ENCODE results near the gene PRND.
"Not testable (repeated sequence)": the region's sequence is repeated elsewhere in the genome, so short reads cannot be mapped to it uniquely, and the experiment has no call there.

PRND gene

DNA sequence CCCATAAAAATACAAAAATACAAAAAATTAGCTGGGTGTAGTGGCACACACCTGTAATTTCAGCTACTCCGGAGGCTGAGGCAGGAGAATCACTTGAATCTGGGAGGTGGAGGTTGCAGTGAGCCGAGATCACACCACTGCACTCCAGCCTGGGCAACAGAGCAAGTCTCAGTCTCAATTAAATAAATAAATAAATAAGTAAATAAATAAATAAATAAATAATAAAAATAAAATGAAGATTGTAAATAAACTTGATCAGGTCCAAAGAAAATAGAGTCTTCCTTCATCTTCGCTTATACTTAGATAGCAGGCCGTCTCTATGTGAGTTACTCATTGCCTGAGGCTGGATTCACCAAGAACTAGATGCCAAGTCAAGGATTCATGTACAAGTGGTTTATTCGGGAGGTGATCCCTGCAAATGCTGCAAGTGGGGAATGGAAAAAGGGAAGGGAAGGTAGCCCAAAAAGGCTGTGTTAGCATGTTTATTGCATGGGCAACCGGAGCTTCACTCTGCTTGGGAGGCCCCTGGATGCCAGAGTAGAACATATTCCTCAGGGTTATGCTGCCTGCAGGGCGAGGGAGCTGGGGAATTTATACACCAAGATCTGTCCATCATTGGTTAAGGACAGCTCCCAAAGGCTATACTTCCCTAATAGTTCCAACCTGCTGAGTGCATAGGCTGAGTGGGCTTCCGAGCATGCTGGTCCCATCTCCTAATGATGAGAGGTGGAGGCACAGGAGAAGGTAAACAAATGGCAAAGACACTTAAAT is 16.3 kb downstream of the PRND start:
- no peak for DNase-seq (ENCODE audit: low read depth)

DNA sequence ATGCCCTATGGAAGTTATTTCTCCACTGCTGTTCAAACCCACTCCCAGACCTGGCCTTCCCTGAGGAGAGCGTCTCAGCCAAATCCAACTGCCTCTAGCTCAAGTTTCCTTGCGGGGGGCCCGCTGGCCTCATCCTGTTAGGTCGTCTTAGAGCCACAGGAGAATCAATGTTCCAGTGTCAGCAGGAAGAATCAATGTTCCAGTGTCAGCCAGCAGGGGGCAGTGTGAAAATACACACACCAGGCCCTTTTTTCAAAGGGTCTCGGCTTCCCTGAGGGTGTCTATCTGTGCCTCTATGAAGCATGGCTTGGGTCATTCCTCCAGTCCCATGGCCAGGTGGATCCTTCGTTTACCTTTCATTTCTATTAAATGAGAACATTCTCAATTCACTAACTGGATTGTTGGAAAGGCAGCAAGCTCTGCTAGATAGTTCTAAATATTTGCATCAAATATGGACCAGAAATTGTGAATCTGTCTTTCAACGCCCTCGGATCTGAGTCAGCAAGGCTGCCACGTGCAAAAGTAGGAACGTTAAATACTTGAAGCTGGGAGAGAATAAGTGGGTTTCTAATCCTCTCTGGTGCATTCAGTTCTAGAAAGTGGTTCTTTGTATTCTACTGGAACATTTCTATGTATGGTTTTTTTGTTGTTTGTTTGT is 19.2 kb downstream of the PRND start:
- peak; percentile 35 for DNase-seq (ENCODE audit: low read depth)

DNA sequence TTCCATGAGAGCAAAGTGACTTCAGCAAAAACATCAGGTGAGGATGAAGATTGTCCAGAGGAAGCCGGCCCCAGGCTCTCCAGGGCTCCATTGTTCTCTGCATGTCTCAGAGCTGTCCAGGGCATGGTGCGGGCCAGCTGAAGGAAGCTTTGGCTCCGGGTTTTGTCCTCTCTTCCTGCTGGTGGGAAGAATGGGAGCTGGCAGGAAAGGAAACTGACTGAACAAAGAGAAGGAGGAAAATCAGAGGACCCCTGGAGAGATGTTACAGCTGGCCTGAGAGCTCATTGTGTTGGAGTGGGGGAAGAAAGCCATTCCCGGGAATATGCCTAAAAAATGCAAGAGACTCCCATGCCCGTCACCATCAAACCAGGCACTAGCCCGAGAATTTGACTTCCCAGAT is 27.1 kb downstream of the PRND start:
- DNase-seq (ENCODE audit: low read depth): no peak

DNA sequence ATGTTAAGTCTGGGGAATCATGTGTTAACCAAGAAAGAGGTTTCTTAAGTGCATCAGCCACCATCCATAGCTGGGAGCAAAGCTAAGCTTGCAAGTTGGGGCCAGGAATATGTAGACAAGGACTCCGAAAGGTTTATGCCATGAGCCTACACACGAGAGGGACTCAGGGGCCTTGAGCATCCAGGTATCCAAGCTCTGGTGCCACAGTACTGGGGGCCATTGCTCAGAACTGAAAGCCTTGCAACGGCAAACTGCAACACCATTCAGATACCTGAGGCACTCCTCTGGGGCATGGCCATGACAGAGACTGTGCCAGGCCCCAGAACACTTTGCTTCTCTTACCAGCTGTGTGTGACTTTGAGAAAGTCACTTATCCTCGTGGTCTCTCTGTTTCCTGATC is 27.6 kb downstream of the PRND start:
- no peak for DNase-seq (ENCODE audit: low read depth)

DNA sequence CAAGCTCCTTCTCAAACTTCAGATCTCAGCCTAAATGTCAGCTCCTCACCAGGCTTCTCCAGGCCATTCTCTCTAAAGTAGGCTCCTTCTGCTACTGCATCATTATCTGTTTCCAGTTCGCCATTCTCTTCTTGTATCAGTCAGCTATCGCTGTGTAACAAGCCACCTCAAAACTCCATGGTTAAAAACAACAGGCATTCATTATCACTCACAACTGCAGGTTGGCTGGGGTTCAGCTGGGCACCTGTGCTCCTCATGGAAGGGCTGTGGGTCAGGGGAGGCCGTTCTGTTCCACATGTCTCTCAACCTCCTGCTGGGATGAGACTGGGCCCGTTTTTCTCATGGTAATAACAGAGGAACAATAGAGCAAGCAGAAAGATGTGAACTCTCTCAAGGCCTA is 28.7 kb downstream of the PRND start:
- no peak for DNase-seq (ENCODE audit: low read depth)

DNA sequence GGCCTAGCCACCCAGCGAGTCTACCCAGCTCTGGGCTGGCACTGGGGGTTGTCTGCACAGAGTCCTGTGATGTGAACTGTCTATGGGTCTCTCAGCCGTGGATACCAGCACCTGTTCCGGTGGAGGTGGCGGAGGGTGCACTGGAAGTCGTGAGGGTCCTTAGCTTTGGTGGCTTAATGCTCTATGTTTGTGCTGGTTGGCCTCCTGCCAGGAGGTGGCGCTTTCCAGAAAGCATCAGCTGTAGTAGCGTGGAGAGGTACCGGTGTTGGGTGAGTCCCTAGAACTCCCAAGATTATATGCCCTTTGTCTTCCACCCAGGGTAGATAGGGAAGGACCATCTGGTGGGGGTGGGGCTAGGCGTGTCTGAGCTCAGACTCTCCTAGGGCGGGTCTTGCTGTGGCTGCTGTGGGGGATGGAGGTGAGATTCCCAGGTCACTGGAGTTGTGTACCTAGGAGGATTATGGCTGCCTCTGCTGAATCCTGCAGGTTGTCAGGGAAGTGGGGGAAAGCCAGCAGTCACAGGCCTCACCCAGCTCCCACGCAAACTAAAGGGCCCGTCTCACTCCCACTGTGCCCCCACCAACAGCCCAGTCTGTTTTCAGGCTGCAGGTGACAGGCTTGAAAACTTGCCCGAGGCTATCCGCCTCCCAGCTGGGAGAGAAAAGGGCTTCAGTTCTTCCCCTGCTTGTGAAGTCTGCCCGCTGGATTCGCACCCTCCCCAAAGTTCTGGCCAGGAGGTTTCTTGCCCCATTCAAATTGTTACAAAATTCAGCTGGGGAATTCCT is 37.6 kb downstream of the PRND start:
- DNase-seq (ENCODE audit: low read depth): not testable (repeated sequence)

DNA sequence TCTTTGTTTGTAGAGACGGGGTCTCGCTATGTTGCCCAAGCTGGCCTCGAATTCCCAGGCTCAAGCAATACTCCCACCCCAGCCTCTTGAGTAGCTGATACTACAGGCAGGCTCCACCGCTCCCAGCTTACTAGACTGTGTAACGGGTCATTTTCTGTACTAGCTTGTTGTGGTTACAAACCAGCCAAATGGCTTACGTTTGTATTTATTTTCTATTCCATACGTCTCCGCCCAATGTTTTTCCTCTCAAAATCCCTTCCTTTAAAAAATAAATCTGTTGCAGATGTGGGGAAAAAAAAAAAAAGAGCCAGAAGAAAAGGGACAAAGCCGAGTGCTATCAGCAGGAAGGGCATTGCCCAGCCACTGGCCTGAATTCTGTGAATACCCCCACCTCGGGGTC is 41.6 kb downstream of the PRND start:
- DNase-seq (ENCODE audit: low read depth): no peak

DNA sequence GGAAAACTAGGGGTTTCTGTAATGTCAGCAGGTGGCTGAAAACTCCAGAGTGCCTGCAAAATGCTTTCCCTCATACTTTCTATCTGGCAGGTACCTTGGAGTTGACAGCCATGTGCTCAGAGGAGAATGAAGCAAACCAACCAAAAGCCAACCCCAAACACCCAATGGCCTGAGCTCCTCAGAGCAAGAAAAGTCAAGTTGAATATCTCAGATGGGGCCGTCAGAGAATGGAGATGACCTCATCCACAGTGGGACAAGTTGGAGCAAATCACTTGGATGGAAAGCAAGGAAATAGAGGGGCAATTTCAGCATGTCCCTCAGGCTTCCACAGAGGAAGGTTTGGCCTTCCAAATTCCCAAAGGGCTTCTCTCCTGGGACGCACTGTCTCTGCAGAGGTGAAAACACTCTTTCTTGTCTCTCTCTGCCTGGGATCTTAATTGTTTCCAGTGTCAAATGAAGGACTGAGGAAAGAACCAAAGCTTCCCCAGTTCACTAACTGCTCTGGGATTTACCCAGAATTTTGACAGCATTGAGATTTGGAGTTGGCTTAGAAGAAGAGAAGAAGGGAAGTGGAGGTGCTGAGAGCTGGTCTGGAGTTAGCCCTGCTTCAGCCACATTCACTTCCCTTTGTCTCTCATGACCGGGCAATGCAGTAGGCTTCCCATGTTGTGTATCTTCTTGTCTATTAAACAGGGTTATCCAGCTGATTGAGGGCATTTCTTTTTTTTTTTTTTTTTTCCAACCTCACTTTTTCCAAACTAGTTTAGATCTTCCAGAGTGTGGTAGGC is 42.2 kb downstream of the PRND start:
- DNase-seq (ENCODE audit: low read depth): no peak

DNA sequence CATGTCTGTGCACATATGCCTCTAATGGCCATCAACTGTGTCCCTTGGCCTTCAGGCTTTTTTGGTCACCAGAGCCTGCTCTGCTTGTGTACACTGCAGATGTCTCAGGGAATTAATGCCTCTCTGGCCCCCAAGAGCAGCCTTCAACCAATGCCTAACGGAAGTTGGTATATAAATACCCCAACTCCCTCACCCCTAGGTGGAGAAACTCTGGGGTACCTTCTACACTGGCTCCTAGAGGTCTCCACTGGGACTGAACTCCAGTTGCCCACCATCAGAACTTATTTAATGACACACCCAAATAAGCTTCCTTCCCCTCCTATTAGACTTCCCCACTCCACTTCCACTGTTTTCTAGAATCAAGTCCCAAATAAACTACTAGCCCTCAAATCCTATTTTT is 43.1 kb downstream of the PRND start:
- no peak for DNase-seq (ENCODE audit: low read depth)

DNA sequence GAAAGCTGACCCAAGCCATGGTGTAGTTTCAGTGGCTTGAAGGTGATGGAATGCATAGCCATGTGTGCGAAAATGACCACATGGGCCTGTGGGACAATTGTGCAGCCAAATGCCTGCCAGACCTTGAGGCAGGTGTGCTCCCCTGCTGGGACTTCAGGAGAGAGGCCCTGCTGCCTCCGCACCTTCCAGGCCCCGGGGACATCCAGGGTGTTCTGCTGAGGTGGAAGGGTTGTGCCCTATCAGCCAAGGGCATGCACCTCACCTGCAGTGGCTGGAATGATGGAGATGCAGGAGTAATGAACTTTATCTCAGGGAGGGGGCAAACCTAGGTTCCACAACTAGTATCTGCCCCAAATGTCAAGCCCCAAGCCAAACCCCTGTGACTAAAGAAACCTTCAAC is 44.0 kb downstream of the PRND start:
- no peak for DNase-seq (ENCODE audit: low read depth)

DNA sequence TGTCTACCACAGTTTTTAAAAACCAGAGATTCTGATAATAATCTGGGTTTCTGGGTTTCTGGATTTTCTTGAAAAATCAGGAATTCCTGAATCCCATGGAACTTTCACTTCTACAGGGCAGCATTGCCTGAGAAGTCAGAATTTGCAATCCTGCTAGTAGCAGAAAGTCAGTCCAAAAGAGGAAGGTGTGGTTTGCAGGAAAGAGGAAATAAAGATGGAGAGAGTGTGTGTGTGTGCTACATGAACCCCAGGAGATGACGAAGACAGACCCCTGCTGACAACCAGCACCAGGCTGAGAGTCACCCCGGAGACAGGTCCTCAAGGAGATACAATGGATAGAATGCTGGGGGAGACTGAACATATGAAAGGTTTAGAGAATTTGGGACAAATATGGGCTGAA is 44.9 kb downstream of the PRND start:
- DNase-seq (ENCODE audit: low read depth): no peak

DNA sequence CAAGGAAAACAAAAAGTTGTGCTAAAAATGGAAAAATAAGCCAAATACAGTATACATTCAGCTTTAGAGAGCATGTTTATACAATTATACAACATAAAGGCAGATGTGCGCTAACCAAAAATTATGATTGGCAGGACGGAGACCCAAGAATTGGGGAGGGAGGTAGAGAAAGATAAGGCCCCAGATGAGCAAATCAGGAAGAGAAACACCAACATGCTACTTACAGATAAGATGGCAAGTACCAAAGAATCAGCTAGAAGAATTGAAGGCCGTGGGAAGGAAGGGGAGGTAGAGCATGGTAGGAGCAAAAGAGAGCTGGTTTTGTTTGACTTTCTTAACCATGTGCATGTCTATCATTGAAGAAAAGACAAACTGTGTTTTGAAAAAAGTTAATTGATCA is 45.4 kb downstream of the PRND start:
- DNase-seq (ENCODE audit: low read depth): no peak

DNA sequence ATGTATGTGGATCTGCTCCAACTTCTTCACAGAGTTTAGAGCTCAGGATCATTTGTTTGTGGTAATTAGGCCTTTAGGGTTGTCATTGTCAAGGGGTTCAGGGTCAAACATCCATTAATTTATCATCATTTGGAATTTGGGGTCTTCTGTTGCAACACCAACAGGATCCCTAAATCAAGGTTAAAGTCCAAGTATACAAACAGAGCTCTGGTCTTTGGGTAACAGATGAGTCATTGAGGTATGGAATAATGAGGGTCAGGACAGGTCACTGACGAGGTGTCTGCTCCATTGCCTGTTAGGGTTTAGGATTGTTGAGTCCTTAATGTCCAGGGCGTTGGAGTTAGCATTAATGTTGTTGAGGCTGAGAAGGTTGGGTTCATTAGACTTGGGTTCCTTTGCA is 47.6 kb downstream of the PRND start:
- no peak for DNase-seq (ENCODE audit: low read depth)

DNA sequence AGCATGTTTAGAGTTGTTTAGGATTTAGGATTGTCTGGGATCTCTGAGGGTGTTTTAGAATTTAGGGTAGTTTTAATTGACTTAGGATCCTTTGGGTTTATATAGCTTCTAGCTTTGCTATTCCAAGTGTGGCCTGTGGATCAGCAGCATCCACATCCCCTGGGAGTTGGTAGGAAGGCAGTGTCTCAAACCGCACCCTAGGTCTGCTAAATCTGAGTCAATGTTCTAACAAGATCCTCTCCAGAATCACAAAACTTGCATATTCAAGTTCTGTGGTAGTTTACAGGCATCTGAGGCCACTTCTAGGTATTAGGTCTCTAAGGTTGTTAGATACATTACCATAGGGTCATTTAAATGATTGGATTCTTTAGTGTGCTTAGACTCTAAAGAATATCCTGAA is 48.3 kb downstream of the PRND start:
- no peak for DNase-seq (ENCODE audit: low read depth)

DNA sequence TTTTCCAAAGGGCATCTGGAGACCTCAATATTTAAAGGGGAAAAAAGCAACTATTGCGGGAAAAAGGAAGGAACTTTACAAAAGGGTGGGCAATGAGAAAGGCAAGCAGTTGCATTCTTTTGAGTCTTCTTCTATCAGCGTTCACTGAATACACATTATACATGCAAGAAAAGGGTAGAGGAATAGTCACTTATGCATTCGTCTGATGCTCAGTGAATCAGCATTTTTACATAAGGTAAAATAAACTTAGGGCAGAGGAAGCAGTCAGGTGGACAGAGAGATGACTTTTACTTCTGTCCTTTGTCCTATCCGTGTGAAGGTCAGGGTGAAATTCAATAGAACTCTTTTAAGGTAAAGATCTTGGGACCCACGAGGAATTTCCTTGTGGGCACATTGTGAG is 49.3 kb downstream of the PRND start:
- DNase-seq (ENCODE audit: low read depth): no peak

DNA sequence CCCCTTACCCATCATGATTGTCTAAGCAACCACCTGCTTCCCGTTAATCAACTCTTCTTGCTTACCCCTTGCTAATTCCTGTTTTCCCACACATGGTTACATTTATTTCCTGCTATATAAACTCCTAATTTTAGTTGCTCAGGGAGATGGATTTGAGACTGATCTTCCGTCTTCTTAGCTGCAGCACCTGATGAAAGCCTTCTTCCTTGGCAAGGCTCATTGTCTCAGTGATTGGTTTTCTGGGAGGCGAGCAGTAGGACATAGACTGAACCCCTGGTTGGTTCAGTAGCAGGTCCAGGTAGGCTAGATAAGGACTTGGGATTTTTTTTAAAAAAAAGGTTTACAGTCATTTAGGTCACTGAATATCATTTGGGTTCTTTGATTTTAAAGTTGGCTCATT is 50.4 kb downstream of the PRND start:
- DNase-seq (ENCODE audit: low read depth): no peak

DNA sequence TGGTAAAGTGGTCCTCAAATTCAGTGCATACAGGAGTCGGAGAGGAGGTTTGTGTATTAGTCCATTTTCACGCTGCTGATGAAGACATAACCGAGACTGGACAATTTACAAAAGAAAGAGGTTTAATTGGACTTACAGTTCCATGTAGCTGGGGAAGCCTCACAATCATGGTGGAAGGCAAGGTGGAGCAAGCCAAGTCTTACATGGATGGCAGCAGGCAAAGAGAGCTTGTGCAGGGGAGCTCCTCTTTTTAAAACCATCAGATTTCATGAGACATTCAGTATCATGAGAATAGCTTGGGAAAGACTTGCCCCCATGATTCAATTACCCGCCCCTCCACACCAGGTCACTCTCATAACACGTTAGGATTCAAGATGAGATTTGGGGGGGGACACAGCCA is 51.3 kb downstream of the PRND start:
- not testable (repeated sequence) for DNase-seq (ENCODE audit: low read depth)

DNA sequence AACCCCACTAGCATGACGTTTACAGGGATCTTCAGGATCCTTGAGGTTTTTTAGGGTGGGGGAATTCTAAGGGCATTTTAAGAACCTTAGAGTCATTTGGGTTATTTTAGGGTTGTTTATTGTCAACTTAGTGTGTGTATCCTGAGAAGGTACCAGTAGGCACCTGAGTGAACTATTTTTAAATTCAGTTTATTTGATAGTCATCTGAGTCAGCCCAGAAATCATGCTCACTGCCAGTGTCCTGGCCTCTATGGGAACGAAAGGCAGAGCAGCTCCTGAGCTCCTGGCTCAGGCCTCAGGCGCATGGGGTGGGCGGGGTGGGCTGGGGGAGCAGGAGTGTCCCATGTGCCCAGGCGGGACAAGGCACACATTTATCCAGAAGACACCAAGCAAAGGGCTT is 52.0 kb downstream of the PRND start:
- DNase-seq (ENCODE audit: low read depth): no peak

DNA sequence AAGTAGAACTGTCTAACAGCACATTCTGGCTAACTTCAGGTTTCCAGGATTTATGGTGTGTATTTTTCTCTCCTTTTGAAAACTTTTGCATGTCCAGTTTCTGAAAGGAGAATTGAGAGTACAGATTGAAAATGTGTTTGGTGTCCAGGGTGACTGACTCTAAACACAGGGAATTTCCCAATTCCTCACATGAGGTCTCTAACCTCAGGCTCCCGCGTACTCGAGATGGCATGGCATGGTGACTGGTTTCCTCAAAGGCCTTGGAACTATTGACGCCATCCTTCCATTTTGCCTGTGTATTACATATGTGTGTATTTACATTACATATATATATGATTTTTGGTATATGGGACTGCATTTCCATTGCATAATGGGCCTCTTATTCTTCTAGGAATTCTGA is 52.5 kb downstream of the PRND start:
- no peak for DNase-seq (ENCODE audit: low read depth)

DNA sequence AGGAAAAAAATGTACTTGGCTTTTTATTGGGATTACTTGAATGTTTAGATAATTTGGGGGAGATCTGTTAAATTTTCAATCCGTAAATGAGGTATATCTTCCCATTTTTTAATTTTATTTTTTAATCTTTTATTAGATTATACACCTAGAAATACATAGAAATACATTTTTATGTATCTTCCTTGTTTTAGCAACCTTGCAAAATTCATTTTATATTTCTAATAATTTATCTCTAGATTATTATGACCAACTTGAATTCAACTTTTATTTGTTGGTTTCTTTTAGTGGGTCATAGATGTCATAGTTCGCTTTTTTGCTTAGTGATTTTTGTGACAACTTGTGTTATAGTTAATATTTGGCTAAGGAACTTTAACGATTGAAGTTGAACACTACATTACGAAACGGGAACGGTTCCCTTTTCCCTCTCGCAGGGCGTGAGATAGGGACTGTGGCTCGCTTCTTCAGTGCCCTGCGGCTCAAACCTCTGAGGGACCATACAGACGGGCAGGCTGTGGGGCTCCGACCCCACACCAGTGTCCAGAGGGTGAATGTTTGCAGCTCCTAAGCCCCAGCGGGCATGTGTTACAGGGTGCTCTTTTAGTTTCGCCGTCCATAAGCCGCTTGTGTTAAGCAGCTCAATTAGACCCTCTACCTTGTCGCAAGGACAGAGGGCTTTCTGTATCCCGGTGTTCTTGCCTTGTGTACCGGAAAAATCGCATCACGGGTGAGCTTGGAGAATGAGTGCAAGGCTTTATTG is 53.8 kb downstream of the PRND start:
- no peak for DNase-seq (ENCODE audit: low read depth)

DNA sequence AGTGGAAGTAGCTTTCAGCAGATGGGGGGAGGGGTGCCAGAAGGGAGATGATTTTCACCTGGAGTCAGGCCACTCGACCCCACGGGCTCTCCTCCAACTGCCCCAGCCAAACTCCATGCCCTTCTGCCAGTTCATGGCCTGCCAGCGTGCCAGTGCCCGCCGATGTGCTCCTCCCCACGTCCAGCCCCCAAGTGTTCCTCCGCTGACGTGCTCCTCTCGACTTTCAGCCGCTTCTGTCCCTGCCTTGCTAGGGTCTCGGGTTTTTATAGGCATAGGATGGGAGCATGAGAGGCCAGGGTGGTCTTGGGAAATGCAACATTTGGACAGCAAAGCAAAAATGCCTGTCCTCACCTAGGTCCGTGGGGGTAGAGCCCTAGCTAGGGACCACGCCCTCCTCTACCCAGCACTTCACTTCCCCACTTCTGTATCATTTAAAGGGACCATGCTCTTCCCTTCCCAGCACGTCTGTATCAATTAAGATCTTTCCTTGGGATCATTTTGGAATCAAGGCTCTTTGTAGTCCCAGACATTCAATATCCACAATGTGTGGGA is 54.4 kb downstream of the PRND start:
- no peak for DNase-seq (ENCODE audit: low read depth)
